Measurements from ENCODE around the gene IGFL4.
A peak's percentile ranks its signal among the peaks of the same experiment; 100 is the strongest.
"Not testable (repeated sequence)": the region's sequence is repeated elsewhere in the genome, so short reads cannot be mapped to it uniquely, and the experiment has no call there.

The IGFL4 gene

DNA sequence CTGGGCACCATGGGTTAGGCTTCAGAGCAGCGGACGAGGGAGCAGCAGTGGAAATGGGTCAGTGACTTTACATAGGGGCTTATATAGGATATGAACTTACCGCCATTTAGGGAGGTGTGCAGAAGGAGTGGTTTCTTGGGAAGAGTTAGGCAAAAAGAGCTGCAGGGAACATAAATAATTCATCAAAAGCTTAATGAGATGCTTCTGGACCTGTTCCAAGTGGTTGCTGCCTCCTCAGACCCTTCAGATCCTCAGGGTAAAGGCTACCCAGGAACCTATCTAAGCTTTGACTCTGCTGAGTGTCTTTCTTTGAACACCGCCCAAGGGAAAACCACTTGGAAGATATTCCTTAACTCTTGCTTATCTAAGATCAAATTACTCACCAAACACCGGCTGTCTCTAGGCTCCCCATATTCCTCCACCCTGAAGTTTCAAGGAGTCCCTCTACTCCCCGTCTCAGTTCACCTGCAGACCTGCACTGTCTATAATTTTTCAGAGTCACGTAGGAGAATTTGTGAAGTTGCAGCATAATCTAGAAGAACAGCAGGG, at the start of gene IGFL4:
Gene IGFL4 (minus strand): TSS at position 51 of the 549 bp plus-strand sequence. CDS start 40 bp downstream, at position 11.
- no peak for FAIRE-seq
- DNase-seq (ENCODE audit: extremely low spot score, insufficient read length, low read depth), result no peak

DNA sequence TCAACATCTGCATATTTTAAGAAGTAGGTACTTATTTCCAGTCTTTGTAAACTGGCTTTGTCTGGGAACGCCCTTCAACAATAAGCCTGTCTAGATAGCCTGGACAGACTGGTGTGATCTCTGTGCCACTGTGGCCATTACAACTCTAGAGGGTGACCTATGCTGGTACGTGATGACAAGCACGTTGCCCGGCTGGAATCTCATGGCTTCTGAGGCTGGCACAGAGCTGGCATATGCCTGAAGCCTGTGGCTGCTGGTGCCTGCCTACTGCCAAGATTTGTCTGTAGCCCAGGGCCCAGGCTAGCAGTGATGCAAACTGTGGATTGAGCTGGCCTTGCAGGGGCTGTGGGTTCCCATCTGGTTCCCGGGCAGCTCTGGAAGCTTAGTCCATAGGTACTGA, 49.6 kb upstream of the IGFL4 start:
- FAIRE-seq (no peak), DNase-seq (ENCODE audit: extremely low spot score, insufficient read length, low read depth) (no peak)

GRCh38 chr19:46089432-46089831, 48.6 kb upstream of the IGFL4 start:
- no peak for FAIRE-seq
- no peak for DNase-seq (ENCODE audit: extremely low spot score, insufficient read length, low read depth)

- no peak for DNase-seq (ENCODE audit: extremely low spot score, insufficient read length, low read depth)
- FAIRE-seq, result no peak
Measured at GRCh38 chr19:46088101-46088500, 47.3 kb upstream of the IGFL4 start.

DNA sequence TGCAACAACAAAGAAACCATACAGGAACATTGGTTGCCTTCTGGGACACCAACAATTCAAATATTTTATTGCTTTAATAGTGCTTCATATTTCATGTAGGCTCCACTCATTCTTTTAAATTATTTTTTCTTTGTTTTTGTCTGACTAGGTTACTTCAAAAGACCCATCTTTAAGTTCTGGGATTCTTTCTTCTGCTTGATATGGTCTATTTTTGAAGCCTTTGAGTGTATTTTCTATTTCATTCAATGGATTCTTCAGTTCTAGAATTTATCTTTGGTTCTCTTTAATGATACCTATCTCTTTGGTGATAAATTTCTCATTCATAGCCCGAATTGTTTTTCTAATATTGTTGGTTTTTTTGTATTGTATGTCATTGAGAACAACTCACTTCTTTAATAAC, 45.1 kb upstream of the IGFL4 start:
- DNase-seq (ENCODE audit: extremely low spot score, insufficient read length, low read depth) (no peak), FAIRE-seq (no peak)

DNA sequence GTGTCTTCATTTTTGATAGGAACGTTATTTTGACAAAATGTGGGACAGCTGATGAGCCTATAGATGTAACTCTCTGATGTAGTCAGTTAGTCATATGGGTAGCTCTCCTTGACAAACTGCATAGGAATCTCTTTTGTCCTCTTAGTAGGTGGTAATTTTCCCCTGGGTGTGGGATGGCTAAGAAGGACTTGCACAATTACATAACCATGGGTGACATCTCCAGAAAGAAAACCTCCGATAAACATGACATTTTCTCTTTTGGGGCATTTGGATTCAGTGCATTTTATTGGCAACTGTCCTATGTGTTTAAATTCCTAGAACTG, 41.9 kb upstream of the IGFL4 start:
- DNase-seq (ENCODE audit: extremely low spot score, insufficient read length, low read depth) (no peak), FAIRE-seq (no peak)

DNA sequence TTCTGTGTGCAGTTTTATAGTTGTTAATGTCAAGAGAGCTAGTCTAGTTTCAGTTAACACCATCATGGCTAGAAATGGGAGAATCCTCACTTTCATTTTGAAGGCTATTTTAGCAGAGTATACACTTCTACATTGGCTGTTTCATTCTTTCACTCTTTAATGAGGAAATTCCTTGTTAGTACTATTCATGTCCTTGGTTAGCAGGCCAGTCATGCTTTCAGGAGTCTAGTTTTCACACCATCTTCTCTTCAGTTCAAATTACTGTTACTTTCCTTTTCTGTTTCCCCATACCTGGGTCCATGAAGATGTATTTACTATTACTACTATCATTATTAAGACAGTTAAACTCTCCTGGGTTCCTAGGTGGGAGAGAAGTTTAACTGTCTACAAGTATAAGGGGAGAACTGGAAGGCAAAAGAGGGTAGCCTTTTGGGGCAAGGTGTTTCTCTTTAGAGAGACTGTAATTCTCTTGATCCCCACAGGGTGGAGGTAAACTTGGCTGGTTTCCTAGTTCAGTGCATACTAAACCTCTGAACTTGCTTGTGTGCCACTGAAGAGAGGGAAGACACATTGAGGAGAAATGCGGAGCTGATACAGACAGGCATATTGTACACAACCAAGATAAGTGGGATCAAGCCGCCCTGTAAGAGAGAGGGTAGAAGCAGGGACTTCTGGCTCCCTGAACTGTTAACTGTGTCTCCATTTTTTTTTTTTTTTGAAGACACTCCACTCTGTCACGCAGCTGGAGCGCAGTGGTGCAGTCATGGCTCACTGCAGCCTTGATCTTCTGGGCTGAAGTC, 41.3 kb upstream of the IGFL4 start:
- DNase-seq (ENCODE audit: extremely low spot score, insufficient read length, low read depth) (no peak), FAIRE-seq (peak; percentile 78)

GRCh38 chr19:46080561-46080960, 39.8 kb upstream of the IGFL4 start:
- no peak for DNase-seq (ENCODE audit: extremely low spot score, insufficient read length, low read depth)
- FAIRE-seq, result no peak

DNA sequence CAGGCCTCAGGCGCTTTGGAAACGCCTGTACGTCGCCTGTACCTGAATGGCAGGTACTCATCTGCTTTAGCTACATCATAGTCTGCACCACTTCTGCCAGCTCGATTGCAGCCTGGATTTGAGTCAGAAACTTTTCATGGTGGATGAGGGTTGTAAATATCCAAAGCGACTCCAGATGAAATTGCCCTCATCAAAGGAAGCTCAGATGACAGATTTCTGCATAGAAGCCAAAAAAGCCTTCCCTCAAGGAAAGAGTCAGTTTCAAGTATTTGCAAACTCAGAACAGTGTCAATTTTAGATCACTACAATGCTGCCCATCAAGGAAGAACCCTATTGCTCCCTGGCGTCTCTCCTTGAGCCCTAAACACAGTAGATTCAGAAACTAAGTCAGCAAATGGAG, 38.8 kb upstream of the IGFL4 start:
- no peak for FAIRE-seq
- no peak for DNase-seq (ENCODE audit: extremely low spot score, insufficient read length, low read depth)

DNA sequence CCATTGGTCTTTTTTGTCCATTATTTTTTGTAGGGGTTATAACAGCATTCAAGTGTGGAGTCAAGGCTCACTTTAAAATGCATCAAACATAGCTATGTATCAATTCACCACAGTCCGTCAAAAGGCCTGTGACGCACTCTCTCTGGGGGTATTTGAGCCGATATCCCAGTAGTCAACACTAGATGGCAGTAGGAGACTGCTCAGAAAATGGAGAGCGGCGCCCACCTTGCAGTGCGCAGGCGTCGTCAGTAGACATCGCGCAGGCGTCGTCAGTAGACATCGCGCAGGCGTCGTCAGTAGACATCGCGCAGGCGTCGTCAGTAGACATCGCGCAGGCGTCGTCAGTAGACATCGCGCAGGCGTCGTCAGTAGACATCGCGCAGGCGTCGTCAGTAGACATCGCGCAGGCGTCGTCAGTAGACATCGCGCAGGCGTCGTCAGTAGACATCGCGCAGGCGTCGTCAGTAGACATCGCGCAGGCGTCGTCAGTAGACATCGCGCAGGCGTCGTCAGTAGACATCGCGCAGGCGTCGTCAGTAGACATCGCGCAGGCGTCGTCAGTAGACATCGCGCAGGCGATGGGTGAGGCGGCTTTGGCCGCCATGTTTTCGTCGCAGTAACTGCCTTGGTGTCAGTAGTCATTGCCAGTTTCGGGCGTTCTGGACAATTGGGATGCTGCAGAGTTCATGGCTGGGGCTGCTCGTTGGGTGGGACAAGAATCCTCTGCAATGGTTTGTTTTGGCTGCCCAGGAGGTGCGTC, 38.0 kb upstream of the IGFL4 start:
- FAIRE-seq, result not testable (repeated sequence)

GRCh38 chr19:46077815-46078167, 37.0 kb upstream of the IGFL4 start:
- DNase-seq (ENCODE audit: extremely low spot score, insufficient read length, low read depth), result no peak
- no peak for FAIRE-seq

More for the DNA sequence above, 38.0 kb upstream of the IGFL4 start:
- not testable (repeated sequence) for DNase-seq (ENCODE audit: extremely low spot score, insufficient read length, low read depth)

- FAIRE-seq, result no peak
Measured at GRCh38 chr19:46076951-46077814, 36.4 kb upstream of the IGFL4 start.

GRCh38 chr19:46076031-46076880, 35.5 kb upstream of the IGFL4 start:
- no peak for DNase-seq (ENCODE audit: extremely low spot score, insufficient read length, low read depth)
- FAIRE-seq, result no peak

More at GRCh38 chr19:46076951-46077814, 36.4 kb upstream of the IGFL4 start:
- no peak for DNase-seq (ENCODE audit: extremely low spot score, insufficient read length, low read depth)

DNA sequence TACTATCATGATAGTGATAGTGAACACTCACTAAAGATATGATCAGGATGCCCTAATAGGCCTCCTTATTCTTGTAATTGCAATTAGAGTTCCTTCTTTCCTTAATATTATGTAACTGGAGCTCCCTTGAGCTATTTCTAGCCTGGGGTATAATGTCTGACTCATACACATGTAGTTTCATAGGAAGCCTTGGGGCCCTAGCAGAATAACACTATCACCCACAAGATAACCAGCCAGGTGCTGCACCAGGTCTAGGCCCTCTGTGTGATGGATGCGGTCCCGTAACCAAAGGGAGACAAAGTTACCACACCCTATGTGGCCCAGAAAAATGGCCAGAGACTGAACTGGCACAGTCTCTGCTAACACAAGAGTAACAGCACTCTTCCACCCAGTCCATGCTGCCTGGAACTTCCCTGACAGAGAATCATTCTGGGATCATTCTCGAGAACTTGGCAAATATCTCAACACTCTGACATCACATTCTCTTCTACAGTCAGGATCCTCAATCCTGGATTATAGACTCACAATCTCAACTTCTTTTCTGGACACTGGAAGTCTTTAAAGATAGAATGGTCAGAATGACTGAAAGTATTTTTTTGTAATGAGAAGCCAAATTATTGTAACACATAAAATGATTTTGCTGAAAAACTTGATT, 32.6 kb upstream of the IGFL4 start:
- DNase-seq (ENCODE audit: extremely low spot score, insufficient read length, low read depth), result no peak

DNA sequence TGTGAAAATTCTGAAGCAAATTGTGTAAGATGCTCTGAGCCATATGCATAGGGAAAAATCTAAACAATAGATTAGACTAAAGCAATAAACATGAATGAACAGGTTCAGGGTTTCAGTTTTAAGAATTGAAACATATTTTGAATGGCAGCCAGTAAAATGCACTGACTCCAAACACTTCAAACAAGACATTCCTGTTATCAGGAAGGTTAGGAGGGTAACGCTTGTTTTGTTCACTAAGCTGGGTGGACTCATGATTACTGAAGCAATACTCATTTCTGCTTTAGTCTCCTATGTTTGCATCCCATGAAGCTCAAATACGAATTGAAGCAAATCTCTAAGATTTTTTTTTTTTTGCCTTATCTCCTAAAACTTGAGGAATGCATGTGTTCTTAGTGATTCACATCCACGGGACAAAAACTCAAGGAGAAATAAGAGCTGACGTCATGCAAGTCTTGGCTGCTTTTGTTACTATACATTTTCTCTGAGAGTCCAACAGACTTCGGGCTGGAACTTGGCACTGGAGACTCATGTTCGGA, 29.1 kb upstream of the IGFL4 start:
- no peak for FAIRE-seq
- no peak for DNase-seq (ENCODE audit: extremely low spot score, insufficient read length, low read depth)

More for the DNA sequence above, 32.6 kb upstream of the IGFL4 start:
- FAIRE-seq, result no peak

DNA sequence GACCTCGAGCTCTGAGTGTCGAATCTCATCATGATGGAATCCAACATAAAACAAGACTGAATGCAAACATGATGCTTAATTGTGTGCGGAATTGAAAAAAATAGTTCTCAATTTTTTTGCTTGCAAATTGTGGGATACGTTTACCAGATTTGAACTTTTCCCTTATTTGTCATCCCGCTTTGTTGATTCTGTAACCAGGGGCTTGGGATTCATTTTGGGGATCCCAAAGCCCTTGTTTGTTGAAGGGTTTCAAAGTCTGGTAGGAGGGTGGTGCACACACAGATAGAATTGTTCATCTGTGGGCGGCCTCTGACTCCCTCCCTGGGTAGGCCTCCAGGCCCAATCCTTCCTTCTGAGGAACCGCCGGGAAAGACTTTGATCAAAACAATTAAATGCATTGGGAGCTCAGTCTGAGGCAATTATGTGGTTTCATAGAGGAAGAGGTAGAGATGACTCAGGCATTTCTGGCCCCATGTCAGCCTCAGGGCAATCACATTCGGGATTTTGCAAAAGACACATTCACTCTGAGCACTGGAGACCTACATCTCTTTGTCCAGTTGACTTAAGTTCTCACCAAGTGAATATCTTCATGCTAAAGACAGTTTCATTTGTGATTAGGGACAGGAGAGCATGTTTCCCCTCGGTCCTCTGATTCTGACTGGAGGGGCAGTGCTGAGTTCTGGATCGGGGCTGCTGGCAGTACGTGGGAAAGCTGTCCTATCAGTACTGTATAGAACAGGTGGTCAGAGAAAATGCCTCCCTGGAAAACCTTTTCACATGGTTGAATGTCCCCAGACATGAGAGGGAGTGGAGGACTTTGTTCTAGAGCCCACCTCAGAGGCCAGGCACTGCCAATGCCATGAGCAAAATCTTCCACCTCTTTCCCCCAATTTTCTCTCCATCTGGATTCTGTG, 27.8 kb upstream of the IGFL4 start:
- DNase-seq (ENCODE audit: extremely low spot score, insufficient read length, low read depth), result no peak
- FAIRE-seq, result no peak

DNA sequence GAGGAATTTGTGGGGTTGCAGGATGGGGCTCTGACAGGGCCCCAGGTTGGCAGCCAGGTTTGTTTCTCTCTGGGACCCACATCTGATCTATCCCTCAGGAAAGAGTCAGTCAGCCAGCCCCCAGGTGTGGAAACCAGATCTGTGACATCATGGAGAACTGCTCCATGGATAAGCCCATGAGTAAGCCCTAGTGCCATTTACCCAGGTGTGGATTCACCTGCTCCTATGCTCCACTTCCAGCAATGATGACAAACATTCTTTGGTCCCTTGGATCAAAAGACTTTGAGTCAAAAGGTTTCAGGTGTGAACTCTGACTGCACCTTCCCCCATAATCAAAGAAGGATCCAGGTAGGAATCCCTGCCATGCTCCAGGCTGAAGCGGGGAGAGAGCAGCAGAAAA, 26.9 kb upstream of the IGFL4 start:
- no peak for DNase-seq (ENCODE audit: extremely low spot score, insufficient read length, low read depth)
- no peak for FAIRE-seq

- DNase-seq (ENCODE audit: extremely low spot score, insufficient read length, low read depth) (no peak), FAIRE-seq (no peak)
Measured at GRCh38 chr19:46066471-46066870, 25.7 kb upstream of the IGFL4 start.
